B cell (primary cell): Measurements from ENCODE around the gene CYP26C1.

Experiments used
- EZH2 ChIP-seq: IDR thresholded peaks from 2 replicates; pipeline ENCODE4 v1.6.1; 2012; ENCODE audit warnings: borderline replicate concordance, low read depth, mild to moderate bottlenecking, moderate library complexity, low read length; ENCODE audit not compliant: insufficient read depth, poor library complexity, severe bottlenecking
- TF ChIP-seq, protein P1 (sequence below): fragments of 200-600 bp; IDR thresholded peaks from one replicate; pipeline ENCODE4 v1.8.0; 2022; ENCODE audit warnings: antibody characterized with exemption, mild to moderate bottlenecking

DNA sequence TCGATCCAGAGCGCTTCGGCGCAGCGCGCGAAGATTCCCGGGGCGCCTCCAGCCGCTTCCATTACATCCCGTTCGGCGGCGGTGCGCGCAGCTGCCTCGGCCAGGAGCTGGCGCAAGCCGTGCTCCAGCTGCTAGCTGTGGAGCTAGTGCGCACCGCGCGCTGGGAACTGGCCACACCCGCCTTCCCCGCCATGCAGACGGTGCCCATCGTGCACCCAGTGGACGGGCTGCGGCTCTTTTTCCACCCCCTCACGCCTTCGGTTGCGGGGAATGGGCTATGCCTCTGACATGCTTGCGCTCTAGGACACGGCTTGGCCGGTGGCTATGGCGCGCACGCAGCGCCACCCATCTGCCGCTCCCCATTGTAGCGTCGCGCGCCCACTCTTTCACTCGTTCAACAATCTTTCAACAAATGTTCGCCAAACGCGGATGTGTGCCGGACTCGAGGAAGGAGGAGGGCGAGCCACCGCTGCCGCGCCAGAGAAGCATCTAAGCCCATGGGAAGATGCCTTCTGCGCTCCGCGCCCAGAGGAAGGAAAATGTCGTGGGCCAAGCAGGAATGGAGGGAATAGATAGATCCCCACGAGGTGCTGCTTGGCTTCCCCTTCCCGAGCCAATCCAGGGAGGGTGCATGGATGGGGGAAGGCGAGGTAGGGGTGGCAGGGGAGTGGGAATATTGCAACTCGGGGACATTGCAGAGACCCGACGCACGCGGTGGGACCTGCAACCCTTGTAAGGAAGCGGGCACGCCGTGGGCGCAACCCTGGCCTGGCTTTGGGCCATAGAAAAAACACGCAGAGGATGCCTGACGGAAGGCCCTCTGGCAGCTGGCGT, 8.0 kb downstream of the CYP26C1 start:
- TF ChIP-seq, protein P1, sequence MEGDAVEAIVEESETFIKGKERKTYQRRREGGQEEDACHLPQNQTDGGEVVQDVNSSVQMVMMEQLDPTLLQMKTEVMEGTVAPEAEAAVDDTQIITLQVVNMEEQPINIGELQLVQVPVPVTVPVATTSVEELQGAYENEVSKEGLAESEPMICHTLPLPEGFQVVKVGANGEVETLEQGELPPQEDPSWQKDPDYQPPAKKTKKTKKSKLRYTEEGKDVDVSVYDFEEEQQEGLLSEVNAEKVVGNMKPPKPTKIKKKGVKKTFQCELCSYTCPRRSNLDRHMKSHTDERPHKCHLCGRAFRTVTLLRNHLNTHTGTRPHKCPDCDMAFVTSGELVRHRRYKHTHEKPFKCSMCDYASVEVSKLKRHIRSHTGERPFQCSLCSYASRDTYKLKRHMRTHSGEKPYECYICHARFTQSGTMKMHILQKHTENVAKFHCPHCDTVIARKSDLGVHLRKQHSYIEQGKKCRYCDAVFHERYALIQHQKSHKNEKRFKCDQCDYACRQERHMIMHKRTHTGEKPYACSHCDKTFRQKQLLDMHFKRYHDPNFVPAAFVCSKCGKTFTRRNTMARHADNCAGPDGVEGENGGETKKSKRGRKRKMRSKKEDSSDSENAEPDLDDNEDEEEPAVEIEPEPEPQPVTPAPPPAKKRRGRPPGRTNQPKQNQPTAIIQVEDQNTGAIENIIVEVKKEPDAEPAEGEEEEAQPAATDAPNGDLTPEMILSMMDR, result no peak
- no peak for TF ChIP-seq EZH2
